Vagina (tissue), 2 donors: Measurements from ENCODE around the gene DPCD. TPM values are rescaled to one million over a fixed set of nuclear protein-coding genes. Genes with fewer than 3 reads are reported as not detected.
A peak's percentile ranks its signal among the peaks of the same experiment; 100 is the strongest.

Experiments
- DNase-seq, 2 donors: peaks; one replicate each; pipeline ENCODE4 v3.0.0-alpha.2; 2017; ENCODE audit errors: extremely low spot score in 2 of 2
- H3K27ac ChIP-seq: fragments of 200-600 bp; sonication (generic); one replicate; pipeline ENCODE4 v1.5.1; 2019
- H3K27me3 ChIP-seq: fragments of 200-600 bp; sonication (generic); one replicate; pipeline ENCODE4 v1.5.1; 2019
- H3K36me3 ChIP-seq, 2 donors: fragments of 200-600 bp; sonication (generic); one replicate each; pipeline ENCODE4 v1.5.1; 2017 to 2019
- H3K4me1 ChIP-seq: fragments of 200-600 bp; sonication (generic); one replicate; pipeline ENCODE4 v1.5.1; 2019
- H3K4me3 ChIP-seq, 2 donors: fragments of 200-600 bp; sonication (generic); 1 replicate in 1 of 2; 2 replicates in 1 of 2; pipeline ENCODE4 v1.5.1; 2016 to 2019
- H3K9me3 ChIP-seq: fragments of 200-600 bp; sonication (generic); one replicate; pipeline ENCODE4 v1.5.1; 2019
- POLR2A ChIP-seq, 2 donors: fragments of 450-650 bp; IDR thresholded peaks; one replicate each; pipeline ENCODE4 v1.6.1; 2017; ENCODE audit warnings: antibody characterized with exemption in 2 of 2, mild to moderate bottlenecking in 2 of 2, moderate library complexity in 2 of 2
- POLR2AphosphoS5 ChIP-seq, 2 donors: sonication (generic); formaldehyde crosslinking; IDR thresholded peaks; one replicate each; pipeline ENCODE4 v1.9.0; 2017; ENCODE audit warnings: antibody characterized with exemption in 2 of 2, mild to moderate bottlenecking in 2 of 2, low read depth in 1 of 2; ENCODE audit not compliant: insufficient read depth in 1 of 2
- intact Hi-C: fragments of 100-400 bp; cut with DNase I; formaldehyde crosslinking; loops from one replicate; pipeline ENCODE4 v1.15.1; 2023
- total RNA-seq: library from RNA; depleted of rRNA; stranded (reverse); fragments of >200 nt; gene quantifications from one replicate; pipeline ENCODE4 v1.2.3, GENCODE V29; 2016
- TF ChIP-seq, protein P1 (sequence below), 3 experiments: fragments of 450-650 bp in 2 of 3; fragments of 200-600 bp in 1 of 3; sonication (generic) in 1 of 3; IDR thresholded peaks; one replicate each; pipeline ENCODE4 v1.5.1; 2017 to 2019; ENCODE audit warnings: antibody characterized with exemption in 3 of 3, mild to moderate bottlenecking in 2 of 3, moderate library complexity in 2 of 3

The DPCD gene
- total RNA-seq, 1 donor from 2014 or later, result 13.8 TPM

GRCh38 chr10:101570428-101571270 lies 17.5 kb upstream of the DPCD start:
- intact Hi-C loops, result no loop called here
- no peak for DNase-seq
- Histone ChIP-seq H3K27ac (peak overlapping the region; percentile 4), H3K9me3 (peaks cover 7% of the 10 kb centered on the region), H3K27me3 (peaks cover 10% of the 10 kb centered on the region), H3K36me3 (no peaks in the 10 kb centered on the region), H3K4me1 (peaks cover 24% of the 10 kb centered on the region), H3K4me3 (peak overlapping the region; percentile 44 to 53)
- TF ChIP-seq, protein P1, sequence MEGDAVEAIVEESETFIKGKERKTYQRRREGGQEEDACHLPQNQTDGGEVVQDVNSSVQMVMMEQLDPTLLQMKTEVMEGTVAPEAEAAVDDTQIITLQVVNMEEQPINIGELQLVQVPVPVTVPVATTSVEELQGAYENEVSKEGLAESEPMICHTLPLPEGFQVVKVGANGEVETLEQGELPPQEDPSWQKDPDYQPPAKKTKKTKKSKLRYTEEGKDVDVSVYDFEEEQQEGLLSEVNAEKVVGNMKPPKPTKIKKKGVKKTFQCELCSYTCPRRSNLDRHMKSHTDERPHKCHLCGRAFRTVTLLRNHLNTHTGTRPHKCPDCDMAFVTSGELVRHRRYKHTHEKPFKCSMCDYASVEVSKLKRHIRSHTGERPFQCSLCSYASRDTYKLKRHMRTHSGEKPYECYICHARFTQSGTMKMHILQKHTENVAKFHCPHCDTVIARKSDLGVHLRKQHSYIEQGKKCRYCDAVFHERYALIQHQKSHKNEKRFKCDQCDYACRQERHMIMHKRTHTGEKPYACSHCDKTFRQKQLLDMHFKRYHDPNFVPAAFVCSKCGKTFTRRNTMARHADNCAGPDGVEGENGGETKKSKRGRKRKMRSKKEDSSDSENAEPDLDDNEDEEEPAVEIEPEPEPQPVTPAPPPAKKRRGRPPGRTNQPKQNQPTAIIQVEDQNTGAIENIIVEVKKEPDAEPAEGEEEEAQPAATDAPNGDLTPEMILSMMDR (IDR thresholded peaks at IDR 0.05), result no peak
- no peak for TF ChIP-seq POLR2A (IDR thresholded peaks at IDR 0.05)
- no peak for TF ChIP-seq POLR2AphosphoS5 (IDR thresholded peaks at IDR 0.05; ENCODE audit: insufficient read depth in 1 of 2, low read depth in 1 of 2)

DNA sequence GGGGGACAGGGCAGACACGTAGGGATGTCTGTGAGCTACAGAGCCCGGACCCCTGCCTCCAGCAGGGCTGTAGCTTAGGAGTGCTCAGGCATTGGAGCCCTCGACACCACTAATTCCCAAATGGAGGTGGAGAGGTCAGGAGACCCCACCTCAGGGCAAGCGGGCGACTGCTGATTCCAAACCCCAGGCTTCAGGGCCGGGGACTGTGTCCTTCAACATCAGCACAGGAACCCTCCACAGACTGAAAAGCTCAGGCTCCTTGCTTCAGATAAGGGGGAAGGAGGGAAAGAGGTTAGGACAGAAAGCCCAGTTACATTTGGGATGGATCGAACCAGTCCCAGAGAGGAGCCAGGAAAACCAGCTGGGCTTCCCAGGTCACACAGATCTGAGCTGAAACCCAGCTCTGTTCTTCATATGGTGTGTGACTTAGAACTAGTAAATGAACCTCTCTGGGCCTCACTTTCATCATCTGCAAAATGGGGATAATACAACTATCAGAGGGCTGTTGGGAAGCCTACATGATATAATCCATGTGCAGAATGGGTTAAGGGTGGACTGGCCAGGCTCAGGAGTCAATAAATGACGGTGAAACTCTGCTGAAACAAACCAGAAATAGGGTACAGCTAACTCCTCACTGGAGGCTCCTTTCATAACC lies 16.7 kb upstream of the DPCD start:
- no peaks in the 10 kb centered on the region for H3K36me3 ChIP-seq
- H3K4me3 ChIP-seq, result no peak overlapping the region
- peaks cover 7% of the 10 kb centered on the region for H3K9me3 ChIP-seq
- no peak for DNase-seq
- H3K27me3 ChIP-seq, result peaks cover 8% of the 10 kb centered on the region
- intact Hi-C loops, result no loop called here
- H3K27ac ChIP-seq, result no peak overlapping the region
- TF ChIP-seq, protein P1 (IDR thresholded peaks at IDR 0.05), result no peak
- TF ChIP-seq POLR2AphosphoS5 (IDR thresholded peaks at IDR 0.05; ENCODE audit: insufficient read depth in 1 of 2, low read depth in 1 of 2), result no peak
- no peak for TF ChIP-seq POLR2A (IDR thresholded peaks at IDR 0.05)
- H3K4me1 ChIP-seq, result peaks cover 20% of the 10 kb centered on the region

GRCh38 chr10:101572126-101572525 lies 16.0 kb upstream of the DPCD start:
- no peak for DNase-seq
- Histone ChIP-seq H3K27ac (no peak overlapping the region), H3K4me3 (no peak overlapping the region), H3K9me3 (peaks cover 7% of the 10 kb centered on the region), H3K4me1 (peaks cover 17% of the 10 kb centered on the region), H3K27me3 (peaks cover 7% of the 10 kb centered on the region), H3K36me3 (no peaks in the 10 kb centered on the region)
- intact Hi-C loops, result no loop called here
- TF ChIP-seq POLR2AphosphoS5 (IDR thresholded peaks at IDR 0.05; ENCODE audit: insufficient read depth in 1 of 2, low read depth in 1 of 2) (no peak), POLR2A (IDR thresholded peaks at IDR 0.05) (no peak)
- TF ChIP-seq, protein P1 (IDR thresholded peaks at IDR 0.05), result no peak

DNA sequence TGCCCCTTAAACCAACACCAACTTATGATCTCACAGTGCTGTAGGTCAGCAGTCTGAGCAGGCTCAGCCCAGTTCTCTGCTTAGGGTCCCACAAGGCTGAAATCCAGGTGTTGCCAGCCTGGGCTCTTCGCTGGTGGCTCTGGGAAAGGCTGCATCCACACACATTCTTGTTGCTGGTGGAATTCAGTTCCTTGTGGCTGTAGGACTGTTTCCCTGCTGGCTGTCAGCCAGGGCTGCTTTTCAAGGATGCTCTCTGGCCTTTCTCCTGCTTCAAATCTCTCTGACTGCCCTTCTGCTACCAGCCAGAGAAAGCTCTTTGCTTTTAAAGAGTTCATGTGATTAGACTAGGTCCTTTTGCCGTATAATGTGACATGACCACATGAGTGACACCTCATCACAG lies 15.3 kb upstream of the DPCD start:
- Histone ChIP-seq H3K27me3 (peaks cover 7% of the 10 kb centered on the region), H3K36me3 (no peaks in the 10 kb centered on the region), H3K27ac (no peak overlapping the region), H3K4me1 (peaks cover 17% of the 10 kb centered on the region), H3K4me3 (no peak overlapping the region), H3K9me3 (peaks cover 7% of the 10 kb centered on the region)
- intact Hi-C loops, result no loop called here
- no peak for DNase-seq
- no peak for TF ChIP-seq POLR2A (IDR thresholded peaks at IDR 0.05)
- TF ChIP-seq, protein P1 (IDR thresholded peaks at IDR 0.05), result no peak
- no peak for TF ChIP-seq POLR2AphosphoS5 (IDR thresholded peaks at IDR 0.05; ENCODE audit: insufficient read depth in 1 of 2, low read depth in 1 of 2)
